ENCODE measurements around the gene SEMA7A. TPM values are rescaled to one million over a fixed set of nuclear protein-coding genes. Genes with fewer than 3 reads are reported as not detected.

Gene SEMA7A
- polyA plus RNA-seq, 1 experiment = 22.7 TPM

DNA sequence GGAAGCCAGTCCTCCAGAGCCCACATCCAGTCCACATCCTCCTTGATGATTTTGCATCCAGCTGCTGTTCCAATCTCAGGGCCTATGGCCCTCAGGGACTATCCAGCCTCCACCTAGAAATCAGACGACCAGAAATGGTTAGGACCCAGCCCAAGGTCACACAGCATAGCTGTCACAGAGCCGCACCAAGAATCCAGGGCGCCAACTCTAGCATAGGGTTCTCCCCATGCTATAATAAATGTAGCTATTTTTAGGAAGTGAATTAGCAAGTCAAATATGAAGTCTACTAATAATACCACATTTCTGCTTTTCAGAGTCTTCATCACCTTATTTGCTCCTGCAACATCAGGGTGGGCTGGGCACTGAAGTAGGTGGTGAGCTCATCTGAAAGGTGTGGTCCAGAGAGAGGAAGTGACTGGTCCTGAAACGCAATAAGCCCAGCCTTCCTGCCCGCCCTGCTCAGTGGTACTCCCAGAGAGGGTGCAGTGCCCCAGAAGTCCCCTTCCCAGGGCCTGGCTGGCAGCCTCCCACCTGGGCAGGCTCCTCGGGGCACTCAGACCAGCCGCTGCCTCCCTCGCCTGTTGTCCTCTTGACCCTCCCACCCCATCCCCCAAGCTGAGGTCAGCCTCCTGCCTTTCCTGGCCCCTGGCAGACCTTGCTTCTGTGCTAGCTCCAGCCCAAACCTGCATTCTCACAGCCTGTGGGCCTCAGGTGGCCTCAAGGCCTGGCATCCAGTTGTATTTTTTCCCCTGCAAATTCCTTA is 48.7 kb downstream of the SEMA7A start:
- Histone ChIP-seq H3K36me3 (ENCODE audit: control insufficient read depth, insufficient read depth, low read length) (no peaks in the 10 kb centered on the region), H3K4me3 (ENCODE audit: low read depth, low read length) (no peak overlapping the region), H3K27me3 (ENCODE audit: control insufficient read depth, insufficient read depth, low read length) (no peaks in the 10 kb centered on the region)
- DNase-seq (ENCODE audit: low read depth) = no peak
- TF ChIP-seq, protein P1, sequence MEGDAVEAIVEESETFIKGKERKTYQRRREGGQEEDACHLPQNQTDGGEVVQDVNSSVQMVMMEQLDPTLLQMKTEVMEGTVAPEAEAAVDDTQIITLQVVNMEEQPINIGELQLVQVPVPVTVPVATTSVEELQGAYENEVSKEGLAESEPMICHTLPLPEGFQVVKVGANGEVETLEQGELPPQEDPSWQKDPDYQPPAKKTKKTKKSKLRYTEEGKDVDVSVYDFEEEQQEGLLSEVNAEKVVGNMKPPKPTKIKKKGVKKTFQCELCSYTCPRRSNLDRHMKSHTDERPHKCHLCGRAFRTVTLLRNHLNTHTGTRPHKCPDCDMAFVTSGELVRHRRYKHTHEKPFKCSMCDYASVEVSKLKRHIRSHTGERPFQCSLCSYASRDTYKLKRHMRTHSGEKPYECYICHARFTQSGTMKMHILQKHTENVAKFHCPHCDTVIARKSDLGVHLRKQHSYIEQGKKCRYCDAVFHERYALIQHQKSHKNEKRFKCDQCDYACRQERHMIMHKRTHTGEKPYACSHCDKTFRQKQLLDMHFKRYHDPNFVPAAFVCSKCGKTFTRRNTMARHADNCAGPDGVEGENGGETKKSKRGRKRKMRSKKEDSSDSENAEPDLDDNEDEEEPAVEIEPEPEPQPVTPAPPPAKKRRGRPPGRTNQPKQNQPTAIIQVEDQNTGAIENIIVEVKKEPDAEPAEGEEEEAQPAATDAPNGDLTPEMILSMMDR (IDR thresholded peaks at IDR 0.05; ENCODE audit: insufficient read depth, low read depth, low read length) = no peak
- ChIA-PET POLR2A (no interaction called here), CTCF (interaction anchor here (0.6 to 26.7 kb wide), 11 partner anchors 9 to 380 kb away, joined by 3 to 622 read pairs (median 5); partner anchors contain the start of genes SEMA7A and UBL7)

DNA sequence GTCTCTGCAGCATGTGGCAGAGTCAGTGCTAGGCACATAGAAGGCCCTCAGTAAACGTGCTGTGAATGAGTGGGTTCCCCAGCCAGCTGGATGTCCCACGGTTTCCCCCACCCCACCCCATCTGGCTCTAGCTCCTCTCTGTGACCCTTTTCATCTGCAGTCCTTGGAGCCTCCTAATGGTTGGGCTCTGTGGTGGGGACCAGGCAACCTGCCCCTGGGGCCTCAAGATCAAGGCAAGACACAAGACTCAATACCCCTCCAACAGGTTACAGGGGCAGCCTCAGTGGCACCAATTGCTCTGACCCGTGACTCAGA is 49.2 kb downstream of the SEMA7A start:
- DNase-seq (ENCODE audit: low read depth) = no peak
- no peaks in the 10 kb centered on the region for H3K36me3 ChIP-seq (ENCODE audit: control insufficient read depth, insufficient read depth, low read length)
- ChIA-PET POLR2A (no interaction called here), CTCF (interaction anchor here (0.8 to 26.7 kb wide), 6 partner anchors 9 to 50 kb away, joined by 3 to 622 read pairs (median 5); partner anchors contain the start of gene SEMA7A)
- H3K27me3 ChIP-seq (ENCODE audit: control insufficient read depth, insufficient read depth, low read length) = no peaks in the 10 kb centered on the region
- TF ChIP-seq, protein P1 (IDR thresholded peaks at IDR 0.05; ENCODE audit: insufficient read depth, low read depth, low read length) = no peak
- no peak overlapping the region for H3K4me3 ChIP-seq (ENCODE audit: low read depth, low read length)

DNA sequence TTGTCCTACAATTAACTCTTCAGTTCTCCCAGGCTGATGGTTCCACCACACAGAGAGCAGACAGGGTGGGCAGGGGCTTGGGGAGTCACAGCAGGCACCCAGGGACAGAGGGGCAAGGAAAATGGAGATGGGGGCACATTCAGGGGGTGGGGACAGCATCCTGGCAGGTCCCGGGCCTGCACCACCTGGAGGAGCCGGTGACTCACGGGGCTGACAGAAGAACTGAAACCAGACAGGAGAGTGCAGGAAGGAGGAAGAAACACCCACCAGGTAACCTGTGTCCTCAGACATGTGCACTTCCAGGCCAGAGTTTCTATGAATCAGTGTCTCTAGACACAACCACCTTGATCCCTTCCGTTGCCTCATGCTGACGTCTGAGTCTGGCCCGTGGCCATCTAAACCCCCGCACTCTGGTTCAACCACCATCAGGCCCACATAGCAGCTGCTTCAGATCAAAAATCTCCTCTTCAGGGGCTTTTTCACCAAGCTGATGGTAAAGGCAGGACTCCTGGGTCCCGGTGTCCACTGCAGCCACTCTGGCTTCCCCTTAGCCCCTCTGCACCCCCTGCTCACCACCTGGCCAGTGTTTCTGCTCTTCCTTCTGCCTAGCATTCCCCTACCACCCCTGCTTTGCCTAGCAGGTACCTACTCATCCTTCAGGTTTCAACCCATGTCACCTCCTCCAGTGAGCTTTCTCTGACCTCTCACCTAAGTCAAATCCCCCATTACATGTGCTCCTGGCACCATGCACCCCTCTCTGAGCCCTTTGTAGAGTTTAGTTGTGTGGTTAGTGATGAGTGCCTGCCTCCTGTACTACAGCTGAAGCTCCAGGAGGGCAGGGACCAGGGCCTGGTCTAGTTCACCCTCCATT is 49.8 kb downstream of the SEMA7A start:
- no peaks in the 10 kb centered on the region for H3K27me3 ChIP-seq (ENCODE audit: control insufficient read depth, insufficient read depth, low read length)
- POLR2A ChIA-PET = interaction anchor here (0.6 kb wide), 1 partner anchor 46 kb away, joined by 4 read pairs; no protein-coding TSS in a partner anchor
- no peaks in the 10 kb centered on the region for H3K36me3 ChIP-seq (ENCODE audit: control insufficient read depth, insufficient read depth, low read length)
- no peak for DNase-seq (ENCODE audit: low read depth)
- TF ChIP-seq, protein P1 (IDR thresholded peaks at IDR 0.05; ENCODE audit: insufficient read depth, low read depth, low read length) = no peak
- CTCF ChIA-PET = interaction anchor here (1.3 to 26.7 kb wide), 6 partner anchors 10 to 230 kb away, joined by 3 to 622 read pairs (median 8); partner anchors contain the start of gene SEMA7A
- no peak overlapping the region for H3K4me3 ChIP-seq (ENCODE audit: low read depth, low read length)

GRCh38 chr15:74383286-74383685 is 50.5 kb downstream of the SEMA7A start:
- no peak overlapping the region for H3K4me3 ChIP-seq (ENCODE audit: low read depth, low read length)
- no peak for DNase-seq (ENCODE audit: low read depth)
- H3K36me3 ChIP-seq (ENCODE audit: control insufficient read depth, insufficient read depth, low read length) = no peaks in the 10 kb centered on the region
- ChIA-PET CTCF (interaction anchor here (0.7 to 26.7 kb wide), 15 partner anchors 10 to 249 kb away, joined by 3 to 622 read pairs (median 8); partner anchors contain the start of genes SEMA7A and UBL7), POLR2A (no interaction called here)
- H3K27me3 ChIP-seq (ENCODE audit: control insufficient read depth, insufficient read depth, low read length) = no peaks in the 10 kb centered on the region
- TF ChIP-seq, protein P1 (IDR thresholded peaks at IDR 0.05; ENCODE audit: insufficient read depth, low read depth, low read length) = no peak
